NCI-H2227 treated with DMSO at 0.1 percent for 48 hours (cell line): ENCODE data around the gene ZNF366.

Experiments used
- DNase-seq: peaks from one replicate; lab custom pipeline; 2025; lab: John Stamatoyannopoulos, UW

The ZNF366 gene

GRCh38 chr5:72518001-72518683 is 10.9 kb upstream of the ZNF366 start:
- no peak for DNase-seq

- DNase-seq, result no peak
These were observed 9.7 kb upstream of the ZNF366 start for GRCh38 chr5:72516916-72517315.

GRCh38 chr5:72515211-72515610 is 8.0 kb upstream of the ZNF366 start:
- DNase-seq, result no peak

GRCh38 chr5:72512593-72512860 is 5.3 kb upstream of the ZNF366 start:
- DNase-seq, result no peak

GRCh38 chr5:72511774-72512592 is 4.8 kb upstream of the ZNF366 start:
- no peak for DNase-seq

GRCh38 chr5:72511366-72511765 is 4.2 kb upstream of the ZNF366 start:
- no peak for DNase-seq

GRCh38 chr5:72510610-72511181 is 3.5 kb upstream of the ZNF366 start:
- DNase-seq, result no peak

- no peak for DNase-seq
These were observed 2.2 kb upstream of the ZNF366 start for GRCh38 chr5:72509401-72509800.

GRCh38 chr5:72508241-72509170 is 1.3 kb upstream of the ZNF366 start:
- DNase-seq, result no peak

- no peak for DNase-seq
These were observed 663 bp upstream of the ZNF366 start for GRCh38 chr5:72507907-72508238.

- no peak for DNase-seq
These were observed 1.1 kb downstream of the ZNF366 start for GRCh38 chr5:72506158-72506549.

GRCh38 chr5:72505539-72506157 is 1.6 kb downstream of the ZNF366 start:
- DNase-seq, result no peak

GRCh38 chr5:72505016-72505415 is 2.2 kb downstream of the ZNF366 start:
- DNase-seq, result no peak

- DNase-seq, result no peak
These were observed 3.2 kb downstream of the ZNF366 start for GRCh38 chr5:72503888-72504491.

- no peak for DNase-seq
These were observed 5.7 kb downstream of the ZNF366 start for GRCh38 chr5:72501488-72501887.

GRCh38 chr5:72499730-72500129 is 7.5 kb downstream of the ZNF366 start:
- DNase-seq, result no peak

- no peak for DNase-seq
These were observed 8.1 kb downstream of the ZNF366 start for GRCh38 chr5:72499090-72499489.

- no peak for DNase-seq
These were observed 8.9 kb downstream of the ZNF366 start for GRCh38 chr5:72498284-72498683.

- no peak for DNase-seq
These were observed 9.4 kb downstream of the ZNF366 start for GRCh38 chr5:72497823-72498222.

- DNase-seq, result no peak
These were observed 11.8 kb downstream of the ZNF366 start for GRCh38 chr5:72495410-72495809.

GRCh38 chr5:72494623-72495124 is 12.5 kb downstream of the ZNF366 start:
- no peak for DNase-seq
